GM23338 (cell line): ENCODE data around the gene CHST12. TPM values are rescaled to one million over a fixed set of nuclear protein-coding genes. Genes with fewer than 3 reads are reported as not detected.

ENCODE experiments used
- ATAC-seq: fragments of 200-7000 bp; cut with Tn5 transposase; 3 replicates; pipeline ENCODE4 v1.9.1; 2020
- DNase-seq: peaks from one replicate; pipeline ENCODE4 v3.0.0-alpha.2; 2015; ENCODE audit warnings: low spot score
- H2AFZ ChIP-seq: fragments of 200-600 bp; sonication (generic); 2 replicates; pipeline ENCODE4 v1.8.0; 2016; ENCODE audit warnings: antibody characterized with exemption, mild to moderate bottlenecking, moderate library complexity
- H3F3A ChIP-seq: fragments of 200-600 bp; sonication (generic); replicated peaks from 2 replicates; pipeline ENCODE4 v1.8.0; 2017; ENCODE audit warnings: antibody characterized with exemption, mixed run types, low read depth
- H3K27ac ChIP-seq: fragments of 200-600 bp; sonication (generic); 2 replicates; pipeline ENCODE4 v1.6.1; 2016; ENCODE audit warnings: low read depth
- H3K27me3 ChIP-seq: fragments of 200-600 bp; sonication (generic); 2 replicates; pipeline ENCODE4 v1.8.0; 2016; ENCODE audit warnings: mild to moderate bottlenecking, mixed run types, moderate library complexity; ENCODE audit not compliant: insufficient read depth
- H3K36me3 ChIP-seq: fragments of 200-600 bp; sonication (generic); 2 replicates; pipeline ENCODE4 v1.8.0; 2016; ENCODE audit warnings: mild to moderate bottlenecking; ENCODE audit not compliant: insufficient read depth
- H3K4me1 ChIP-seq: fragments of 200-600 bp; sonication (generic); 2 replicates; pipeline ENCODE4 v1.8.0; 2016; ENCODE audit warnings: mild to moderate bottlenecking, moderate library complexity; ENCODE audit not compliant: insufficient read depth
- H3K4me2 ChIP-seq: fragments of 200-600 bp; sonication (generic); 2 replicates; pipeline ENCODE4 v1.7.1; 2017; ENCODE audit warnings: mixed run types
- H3K4me3 ChIP-seq: fragments of 200-600 bp; sonication (generic); 2 replicates; pipeline ENCODE4 v1.6.1; 2016; ENCODE audit warnings: mixed run types
- H3K79me2 ChIP-seq: fragments of 200-600 bp; sonication (generic); replicated peaks from 2 replicates; pipeline ENCODE4 v1.8.0; 2017; ENCODE audit warnings: mild to moderate bottlenecking; ENCODE audit not compliant: insufficient read depth
- H3K9me2 ChIP-seq: fragments of 200-600 bp; sonication (generic); 2 replicates; pipeline ENCODE4 v1.8.0; 2017; ENCODE audit not compliant: insufficient read depth
- H4K20me1 ChIP-seq: fragments of 200-600 bp; sonication (generic); replicated peaks from 2 replicates; pipeline ENCODE4 v1.8.0; 2017; ENCODE audit warnings: mild to moderate bottlenecking; ENCODE audit not compliant: insufficient read depth
- H3K27ac Mint-ChIP-seq: 2 replicates; pipeline ENCODE4 v1.8.0; 2020; ENCODE audit warnings: inconsistent platforms, mild to moderate bottlenecking, moderate library complexity, mixed read lengths
- H3K27me3 Mint-ChIP-seq: 3 replicates; pipeline ENCODE4 v1.8.0; 2022; ENCODE audit warnings: low read depth, mild to moderate bottlenecking, moderate library complexity, mixed read lengths, inconsistent platforms; ENCODE audit not compliant: insufficient read depth, poor library complexity
- H3K36me3 Mint-ChIP-seq: 3 replicates; pipeline ENCODE4 v1.8.0; 2021; ENCODE audit warnings: low read depth, mild to moderate bottlenecking, inconsistent platforms, moderate library complexity, mixed read lengths
- H3K4me1 Mint-ChIP-seq: 3 replicates; pipeline ENCODE4 v1.8.0; 2020; ENCODE audit warnings: mild to moderate bottlenecking, inconsistent platforms, mixed read lengths
- H3K4me3 Mint-ChIP-seq: 3 replicates; pipeline ENCODE4 v1.8.0; 2021; ENCODE audit warnings: moderate library complexity, mild to moderate bottlenecking, inconsistent platforms, mixed read lengths
- H3K9me3 Mint-ChIP-seq: 3 replicates; pipeline ENCODE4 v1.8.0; 2020; ENCODE audit warnings: moderate library complexity, mild to moderate bottlenecking, inconsistent platforms, mixed read lengths
- CREB1 ChIP-seq: fragments of 250-450 bp; sonication (Bioruptor Pico); IDR thresholded peaks from 2 replicates; pipeline ENCODE4 v1.5.0; 2020; ENCODE audit warnings: low read depth, mild to moderate bottlenecking, moderate library complexity
- CTCF ChIP-seq, 2 experiments: fragments of 200-600 bp in 1 of 2; sonication (generic) in 1 of 2; conservative IDR thresholded peaks; 2 replicates each; pipeline versions ENCODE4 v1.5.1 to v1.6.1; 2016 to 2017; ENCODE audit warnings: antibody characterized with exemption in 2 of 2, low read depth in 2 of 2, mild to moderate bottlenecking in 2 of 2, moderate library complexity in 1 of 2
- ETS1 ChIP-seq: IDR thresholded peaks from 2 replicates; pipeline ENCODE4 v1.6.1; 2016; ENCODE audit warnings: antibody characterized with exemption
- EZH2 ChIP-seq: fragments of 200-600 bp; sonication (generic); IDR thresholded peaks from one replicate; pipeline ENCODE4 v1.8.0; 2017; ENCODE audit warnings: antibody characterized with exemption, mild to moderate bottlenecking, low read depth; ENCODE audit not compliant: unreplicated experiment
- EZH2phosphoT487 ChIP-seq: fragments of 200-600 bp; sonication (generic); IDR thresholded peaks from one replicate; pipeline ENCODE4 v1.8.1; 2018; ENCODE audit warnings: antibody characterized with exemption; ENCODE audit not compliant: unreplicated experiment
- JUNB ChIP-seq: IDR thresholded peaks from one replicate; pipeline ENCODE4 v1.6.1; 2016; ENCODE audit warnings: antibody characterized with exemption; ENCODE audit not compliant: unreplicated experiment
- NANOG ChIP-seq: IDR thresholded peaks from 2 replicates; pipeline ENCODE4 v1.6.1; 2016; ENCODE audit warnings: antibody characterized with exemption, borderline replicate concordance
- POLR2AphosphoS5 ChIP-seq: IDR thresholded peaks from 2 replicates; pipeline ENCODE4 v1.6.1; 2016; ENCODE audit warnings: antibody characterized with exemption, low read depth
- REST ChIP-seq: IDR thresholded peaks from one replicate; pipeline ENCODE4 v1.6.1; 2018; ENCODE audit warnings: antibody characterized with exemption; ENCODE audit not compliant: unreplicated experiment
- STAT1 ChIP-seq: IDR thresholded peaks from one replicate; pipeline ENCODE4 v1.6.1; 2016; ENCODE audit warnings: antibody characterized with exemption; ENCODE audit not compliant: unreplicated experiment
- ZNF114 ChIP-seq: fragments of 250-450 bp; sonication (Bioruptor Pico); IDR thresholded peaks from 2 replicates; pipeline ENCODE4 v1.5.0; 2020; ENCODE audit warnings: mild to moderate bottlenecking, moderate library complexity
- ZNF331 ChIP-seq: fragments of 250-450 bp; sonication (Bioruptor Pico); IDR thresholded peaks from 2 replicates; pipeline ENCODE4 v1.5.0; 2020; ENCODE audit warnings: low read depth, mild to moderate bottlenecking, moderate library complexity
- polyA plus RNA-seq: library from polyadenylated mRNA; unstranded; fragments of >200 nt; fragmentation: Nextera tagmentation; extraction: Ambion mirVana; gene quantifications from 2 replicates; pipeline ENCODE4 v1.2.1, GENCODE V29; 2016
- total RNA-seq: library from RNA; depleted of rRNA; stranded (reverse); fragments of >200 nt; shearing (Covaris generic); gene quantifications from 2 replicates; pipeline ENCODE4 v1.2.3, GENCODE V29; 2014
- TF ChIP-seq, protein P1 (sequence below): fragments of 250-450 bp; sonication (Bioruptor Pico); IDR thresholded peaks from 2 replicates; pipeline ENCODE4 v1.5.0; 2020; ENCODE audit warnings: mild to moderate bottlenecking, moderate library complexity

The CHST12 gene
- total and polyA plus RNA-seq, 2 experiments from 2014 or later = 10.1 to 14.6 TPM

DNA sequence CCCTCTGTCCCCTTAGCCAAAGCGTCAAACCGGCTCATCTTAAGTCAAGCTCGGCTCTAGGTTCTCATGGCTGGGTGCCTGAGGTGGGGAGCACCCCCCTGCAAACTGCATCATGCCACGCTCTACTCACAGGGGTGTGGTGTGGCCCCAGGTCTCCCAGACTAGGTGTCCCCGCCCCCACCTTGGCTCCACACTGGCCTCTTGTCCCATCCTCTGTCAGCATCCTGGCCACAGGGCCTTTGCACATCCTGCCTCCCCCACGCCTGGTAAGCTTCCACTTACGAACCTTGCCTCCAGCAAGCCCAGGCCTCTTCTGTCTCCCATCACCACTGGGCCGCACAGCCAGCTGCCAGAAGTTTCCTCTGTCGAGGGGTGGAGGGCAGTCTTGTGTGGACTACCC, 93.0 kb downstream of the CHST12 start:
- no peak overlapping the region for H3K27ac ChIP-seq
- no peak for DNase-seq

More for the DNA sequence above, 93.0 kb downstream of the CHST12 start:
- Mint-ChIP-seq H3K36me3 (no peaks in the 10 kb centered on the region; the same call in 1 of the 3 replicates), H3K4me1 (peaks cover 42% of the 10 kb centered on the region), H3K27ac (no peak overlapping the region), H3K27me3 (peaks cover 23% of the 10 kb centered on the region), H3K4me3 (no peak overlapping the region), H3K9me3 (peaks cover 3% of the 10 kb centered on the region; the same call in 2 of the 3 replicates)
- no peaks in the 10 kb centered on the region for H3K79me2 ChIP-seq
- H3K4me2 ChIP-seq = peak overlapping the region; percentile 26; the same call in 1 of the 2 replicates
- H2AFZ ChIP-seq = peak overlapping the region; percentile 81; the same call in 1 of the 2 replicates
- H4K20me1 ChIP-seq = no peaks in the 10 kb centered on the region
- H3K4me3 ChIP-seq = no peak overlapping the region
- no peaks in the 10 kb centered on the region for H3K9me2 ChIP-seq
- TF ChIP-seq, protein P1, sequence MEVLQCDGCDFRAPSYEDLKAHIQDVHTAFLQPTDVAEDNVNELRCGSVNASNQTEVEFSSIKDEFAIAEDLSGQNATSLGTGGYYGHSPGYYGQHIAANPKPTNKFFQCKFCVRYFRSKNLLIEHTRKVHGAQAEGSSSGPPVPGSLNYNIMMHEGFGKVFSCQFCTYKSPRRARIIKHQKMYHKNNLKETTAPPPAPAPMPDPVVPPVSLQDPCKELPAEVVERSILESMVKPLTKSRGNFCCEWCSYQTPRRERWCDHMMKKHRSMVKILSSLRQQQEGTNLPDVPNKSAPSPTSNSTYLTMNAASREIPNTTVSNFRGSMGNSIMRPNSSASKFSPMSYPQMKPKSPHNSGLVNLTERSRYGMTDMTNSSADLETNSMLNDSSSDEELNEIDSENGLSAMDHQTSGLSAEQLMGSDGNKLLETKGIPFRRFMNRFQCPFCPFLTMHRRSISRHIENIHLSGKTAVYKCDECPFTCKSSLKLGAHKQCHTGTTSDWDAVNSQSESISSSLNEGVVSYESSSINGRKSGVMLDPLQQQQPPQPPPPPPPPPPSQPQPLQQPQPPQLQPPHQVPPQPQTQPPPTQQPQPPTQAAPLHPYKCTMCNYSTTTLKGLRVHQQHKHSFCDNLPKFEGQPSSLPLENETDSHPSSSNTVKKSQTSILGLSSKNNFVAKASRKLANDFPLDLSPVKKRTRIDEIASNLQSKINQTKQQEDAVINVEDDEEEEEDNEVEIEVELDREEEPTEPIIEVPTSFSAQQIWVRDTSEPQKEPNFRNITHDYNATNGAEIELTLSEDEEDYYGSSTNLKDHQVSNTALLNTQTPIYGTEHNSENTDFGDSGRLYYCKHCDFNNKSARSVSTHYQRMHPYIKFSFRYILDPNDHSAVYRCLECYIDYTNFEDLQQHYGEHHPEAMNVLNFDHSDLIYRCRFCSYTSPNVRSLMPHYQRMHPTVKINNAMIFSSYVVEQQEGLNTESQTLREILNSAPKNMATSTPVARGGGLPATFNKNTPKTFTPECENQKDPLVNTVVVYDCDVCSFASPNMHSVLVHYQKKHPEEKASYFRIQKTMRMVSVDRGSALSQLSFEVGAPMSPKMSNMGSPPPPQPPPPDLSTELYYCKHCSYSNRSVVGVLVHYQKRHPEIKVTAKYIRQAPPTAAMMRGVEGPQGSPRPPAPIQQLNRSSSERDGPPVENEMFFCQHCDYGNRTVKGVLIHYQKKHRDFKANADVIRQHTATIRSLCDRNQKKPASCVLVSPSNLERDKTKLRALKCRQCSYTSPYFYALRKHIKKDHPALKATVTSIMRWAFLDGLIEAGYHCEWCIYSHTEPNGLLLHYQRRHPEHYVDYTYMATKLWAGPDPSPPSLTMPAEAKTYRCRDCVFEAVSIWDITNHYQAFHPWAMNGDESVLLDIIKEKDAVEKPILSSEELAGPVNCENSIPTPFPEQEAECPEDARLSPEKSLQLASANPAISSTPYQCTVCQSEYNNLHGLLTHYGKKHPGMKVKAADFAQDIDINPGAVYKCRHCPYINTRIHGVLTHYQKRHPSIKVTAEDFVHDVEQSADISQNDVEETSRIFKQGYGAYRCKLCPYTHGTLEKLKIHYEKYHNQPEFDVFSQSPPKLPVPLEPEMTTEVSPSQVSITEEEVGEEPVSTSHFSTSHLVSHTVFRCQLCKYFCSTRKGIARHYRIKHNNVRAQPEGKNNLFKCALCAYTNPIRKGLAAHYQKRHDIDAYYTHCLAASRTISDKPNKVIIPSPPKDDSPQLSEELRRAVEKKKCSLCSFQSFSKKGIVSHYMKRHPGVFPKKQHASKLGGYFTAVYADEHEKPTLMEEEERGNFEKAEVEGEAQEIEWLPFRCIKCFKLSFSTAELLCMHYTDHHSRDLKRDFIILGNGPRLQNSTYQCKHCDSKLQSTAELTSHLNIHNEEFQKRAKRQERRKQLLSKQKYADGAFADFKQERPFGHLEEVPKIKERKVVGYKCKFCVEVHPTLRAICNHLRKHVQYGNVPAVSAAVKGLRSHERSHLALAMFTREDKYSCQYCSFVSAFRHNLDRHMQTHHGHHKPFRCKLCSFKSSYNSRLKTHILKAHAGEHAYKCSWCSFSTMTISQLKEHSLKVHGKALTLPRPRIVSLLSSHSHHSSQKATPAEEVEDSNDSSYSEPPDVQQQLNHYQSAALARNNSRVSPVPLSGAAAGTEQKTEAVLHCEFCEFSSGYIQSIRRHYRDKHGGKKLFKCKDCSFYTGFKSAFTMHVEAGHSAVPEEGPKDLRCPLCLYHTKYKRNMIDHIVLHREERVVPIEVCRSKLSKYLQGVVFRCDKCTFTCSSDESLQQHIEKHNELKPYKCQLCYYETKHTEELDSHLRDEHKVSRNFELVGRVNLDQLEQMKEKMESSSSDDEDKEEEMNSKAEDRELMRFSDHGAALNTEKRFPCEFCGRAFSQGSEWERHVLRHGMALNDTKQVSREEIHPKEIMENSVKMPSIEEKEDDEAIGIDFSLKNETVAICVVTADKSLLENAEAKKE (CRISPR knock-in tag) = no peak
- TF ChIP-seq CREB1 (CRISPR knock-in tag) (no peak), STAT1 (no peak), ZNF114 (CRISPR knock-in tag) (no peak), ZNF331 (CRISPR knock-in tag) (no peak), EZH2phosphoT487 (no peak), POLR2AphosphoS5 (no peak), ETS1 (no peak), REST (no peak), CTCF (conservative IDR thresholded peaks at IDR 0.05; ENCODE audit: low read depth in 2 of 2) (no peak), JUNB (no peak), NANOG (no peak), EZH2 (no peak)
- H3K27me3 ChIP-seq = no peaks in the 10 kb centered on the region
- H3F3A ChIP-seq = no peaks in the 10 kb centered on the region
- H3K36me3 ChIP-seq = no peaks in the 10 kb centered on the region
- no peak for ATAC-seq
- peaks cover 13% of the 10 kb centered on the region; the same call in 1 of the 2 replicates for H3K4me1 ChIP-seq
